Lung (tissue), 12 donors: ENCODE measurements around the gene CYP19A1. TPM values are rescaled to one million over a fixed set of nuclear protein-coding genes. Genes with fewer than 3 reads are reported as not detected.

Experiments used
- ATAC-seq: fragments of 200-7000 bp; cut with Tn5 transposase; one replicate; pipeline ENCODE4 v1.9.1; 2020; ENCODE audit warnings: moderate number of reproducible peaks; ENCODE audit not compliant: insufficient read depth, low FRiP score
- DNase-seq, 3 donors: peaks; one replicate each; pipeline ENCODE4 v3.0.0-alpha.2; 2013 to 2017
- H3K27ac ChIP-seq, 2 donors: one replicate each; pipeline ENCODE4 v1.5.1; 2013; ENCODE audit warnings: mild to moderate bottlenecking in 2 of 2, moderate library complexity in 2 of 2, control low read depth in 1 of 2, inconsistent platforms in 1 of 2, low read depth in 1 of 2, low read length in 1 of 2
- H3K27me3 ChIP-seq, 3 donors: one replicate each; pipeline ENCODE4 v1.5.1; 2013; ENCODE audit warnings: low read length in 2 of 3; ENCODE audit not compliant: control insufficient read depth in 3 of 3, insufficient read depth in 3 of 3
- H3K36me3 ChIP-seq, 4 donors: one replicate each; pipeline ENCODE4 v1.5.1; 2013; ENCODE audit warnings: low read length in 4 of 4, mild to moderate bottlenecking in 1 of 4, moderate library complexity in 1 of 4; ENCODE audit not compliant: control insufficient read depth in 4 of 4, insufficient read depth in 4 of 4
- H3K4me1 ChIP-seq, 5 donors: one replicate each; pipeline ENCODE4 v1.5.1; 2013; ENCODE audit warnings: low read length in 5 of 5, mild to moderate bottlenecking in 2 of 5, moderate library complexity in 1 of 5; ENCODE audit not compliant: control insufficient read depth in 5 of 5, insufficient read depth in 5 of 5
- H3K4me3 ChIP-seq: one replicate; pipeline ENCODE4 v1.5.1; 2013; ENCODE audit warnings: mild to moderate bottlenecking, control low read depth, moderate library complexity
- H3K9ac ChIP-seq, 2 donors: one replicate each; pipeline ENCODE4 v1.5.1; 2013; ENCODE audit warnings: low read length in 2 of 2, control low read depth in 1 of 2; ENCODE audit not compliant: insufficient read depth in 1 of 2
- H3K9me3 ChIP-seq, 4 donors: one replicate each; pipeline ENCODE4 v1.5.1; 2013; ENCODE audit warnings: low read length in 3 of 4, mild to moderate bottlenecking in 1 of 4, moderate library complexity in 1 of 4; ENCODE audit not compliant: control insufficient read depth in 4 of 4, insufficient read depth in 3 of 4
- WGBS, 2 donors: extraction: QIAGEN DNeasy Blood & Tissue Kit; methylation state at CpG; one replicate each; pipeline ENCODE4 v1.1.7; 2013; 5-methylcytosine and 5-hydroxymethylcytosine counted together
- polyA plus RNA-seq, 2 donors: library from polyadenylated mRNA; stranded (reverse); fragments of 200-250 nt; gene quantifications; one replicate each; pipeline ENCODE4 v1.2.1, GENCODE V29; 2013
- total RNA-seq, 2 donors: library from RNA; depleted of rRNA in 1 of 2; stranded (reverse); fragments of >200 nt in 1 of 2; gene quantifications; one replicate each; pipeline ENCODE4 v1.2.1, GENCODE V29; 2014 to 2021
- TF ChIP-seq, protein P1 (sequence below): IDR thresholded peaks from 2 replicates; pipeline ENCODE4 v1.5.1; 2012; ENCODE audit warnings: mild to moderate bottlenecking; ENCODE audit errors: control extremely low read depth, extremely low read depth
- donor health status: control.
- donor health status: control.
- donor health status: Bipolar disorder and iron deficiency.
- donor health status: healthy.
- donor health status: DM: yes; HTN: yes; CAD: no.

The CYP19A1 gene
- total and polyA plus RNA-seq, 4 donors, result 0.37 to 9.6 (median 2.4) TPM

DNA sequence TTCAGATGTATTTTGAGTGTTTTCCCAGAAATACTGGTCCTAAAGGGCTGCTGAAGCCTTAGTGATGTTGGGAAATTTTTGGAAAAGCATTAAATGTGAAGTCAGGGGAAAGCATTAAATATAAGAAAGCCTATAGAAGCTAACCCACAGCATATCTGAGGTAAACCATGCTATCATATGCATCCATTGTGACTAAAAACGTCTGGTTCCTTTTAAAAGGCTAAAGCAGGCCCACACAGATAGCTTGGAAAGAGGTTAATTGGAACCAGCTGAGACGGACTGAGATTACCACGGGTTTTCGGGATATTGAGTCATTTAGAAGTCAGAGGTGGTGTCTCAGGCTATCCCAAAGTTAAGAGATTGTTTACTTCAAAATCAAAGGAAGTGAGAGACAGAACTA lies 78.2 kb downstream of the CYP19A1 start:
- Histone ChIP-seq H3K4me3 (no peak overlapping the region), H3K27ac (no peak overlapping the region), H3K27me3 (peaks cover 0 to 4% (median 0%) of the 10 kb centered on the region in 3 donors), H3K9ac (no peak overlapping the region), H3K4me1 (no peaks in the 10 kb centered on the region), H3K36me3 (no peaks in the 10 kb centered on the region), H3K9me3 (peaks cover 0 to 2% (median 0%) of the 10 kb centered on the region in 4 donors)
- no peak for DNase-seq
- TF ChIP-seq, protein P1, sequence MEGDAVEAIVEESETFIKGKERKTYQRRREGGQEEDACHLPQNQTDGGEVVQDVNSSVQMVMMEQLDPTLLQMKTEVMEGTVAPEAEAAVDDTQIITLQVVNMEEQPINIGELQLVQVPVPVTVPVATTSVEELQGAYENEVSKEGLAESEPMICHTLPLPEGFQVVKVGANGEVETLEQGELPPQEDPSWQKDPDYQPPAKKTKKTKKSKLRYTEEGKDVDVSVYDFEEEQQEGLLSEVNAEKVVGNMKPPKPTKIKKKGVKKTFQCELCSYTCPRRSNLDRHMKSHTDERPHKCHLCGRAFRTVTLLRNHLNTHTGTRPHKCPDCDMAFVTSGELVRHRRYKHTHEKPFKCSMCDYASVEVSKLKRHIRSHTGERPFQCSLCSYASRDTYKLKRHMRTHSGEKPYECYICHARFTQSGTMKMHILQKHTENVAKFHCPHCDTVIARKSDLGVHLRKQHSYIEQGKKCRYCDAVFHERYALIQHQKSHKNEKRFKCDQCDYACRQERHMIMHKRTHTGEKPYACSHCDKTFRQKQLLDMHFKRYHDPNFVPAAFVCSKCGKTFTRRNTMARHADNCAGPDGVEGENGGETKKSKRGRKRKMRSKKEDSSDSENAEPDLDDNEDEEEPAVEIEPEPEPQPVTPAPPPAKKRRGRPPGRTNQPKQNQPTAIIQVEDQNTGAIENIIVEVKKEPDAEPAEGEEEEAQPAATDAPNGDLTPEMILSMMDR, result no peak
- no peak for ATAC-seq
- 64 to 69% methylated on average over 4 of the region's 4 CpGs for WGBS, 2 donors

GRCh38 chr15:51255533-51255932 lies 82.9 kb downstream of the CYP19A1 start:
- Histone ChIP-seq H3K4me1 (no peaks in the 10 kb centered on the region), H3K9me3 (no peaks in the 10 kb centered on the region), H3K27ac (no peak overlapping the region), H3K36me3 (no peaks in the 10 kb centered on the region), H3K9ac (no peak overlapping the region), H3K4me3 (no peak overlapping the region), H3K27me3 (peaks cover 0 to 4% (median 0%) of the 10 kb centered on the region in 3 donors)
- TF ChIP-seq, protein P1, result no peak
- ATAC-seq (no peak), DNase-seq (no peak)
- 94 to 97% methylated on average over 2 of the region's 2 CpGs for WGBS, 2 donors

DNA sequence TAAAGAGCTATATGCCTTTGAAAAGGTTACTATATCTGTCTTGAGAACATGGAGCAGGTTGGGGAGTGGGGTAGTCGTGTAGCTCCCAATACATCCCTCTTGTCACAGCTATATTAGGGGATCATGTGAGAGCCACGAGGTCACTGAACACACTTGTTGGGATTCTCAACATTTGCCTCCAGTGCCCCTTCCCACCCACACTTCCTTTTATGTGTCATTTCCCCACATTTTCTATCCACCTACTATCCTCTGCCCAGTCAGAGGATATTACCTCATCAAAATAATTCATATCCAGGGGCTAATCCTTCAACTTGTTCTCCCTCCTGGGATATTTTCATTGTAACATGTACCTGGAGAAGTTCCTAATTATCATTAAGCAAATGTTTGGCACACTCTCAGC lies 85.0 kb downstream of the CYP19A1 start:
- H3K27me3 ChIP-seq, result no peaks in the 10 kb centered on the region
- no peak overlapping the region for H3K27ac ChIP-seq
- H3K9me3 ChIP-seq, result no peaks in the 10 kb centered on the region
- ATAC-seq (no peak), DNase-seq (no peak)
- H3K4me3 ChIP-seq, result no peak overlapping the region
- H3K9ac ChIP-seq, result no peak overlapping the region
- WGBS, 2 donors, result 68 to 84% methylated on average over 2 of the region's 2 CpGs
- TF ChIP-seq, protein P1, result no peak
- no peaks in the 10 kb centered on the region for H3K36me3 ChIP-seq
- no peaks in the 10 kb centered on the region for H3K4me1 ChIP-seq

DNA sequence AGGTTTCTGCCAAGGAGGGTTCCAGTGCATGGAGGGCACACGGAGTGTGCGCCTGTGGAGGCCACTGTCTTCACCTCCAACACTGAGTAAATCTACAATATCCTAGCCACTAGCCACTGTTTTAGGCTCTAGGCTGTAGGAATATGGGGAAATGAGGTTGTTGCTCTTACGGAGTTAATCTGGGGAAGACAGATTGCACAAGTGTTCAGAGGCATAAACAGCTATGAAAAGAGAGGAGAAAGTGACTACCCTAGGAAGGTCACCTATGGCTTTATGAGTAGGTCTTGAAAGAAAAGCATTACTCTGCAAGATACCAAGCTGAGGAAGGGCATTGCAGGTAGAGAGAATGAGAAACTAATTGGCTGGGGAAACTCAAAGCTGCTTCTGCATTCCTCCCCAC lies 85.7 kb downstream of the CYP19A1 start:
- TF ChIP-seq, protein P1, result no peak
- WGBS, 2 donors, result 85 to 88% methylated on average over 3 of the region's 3 CpGs
- no peak for ATAC-seq

More for the DNA sequence above, 85.7 kb downstream of the CYP19A1 start:
- Histone ChIP-seq H3K9me3 (no peaks in the 10 kb centered on the region), H3K4me1 (no peaks in the 10 kb centered on the region), H3K27ac (no peak overlapping the region), H3K4me3 (no peak overlapping the region), H3K9ac (no peak overlapping the region), H3K27me3 (no peaks in the 10 kb centered on the region), H3K36me3 (no peaks in the 10 kb centered on the region)
- no peak for DNase-seq
